ENCODE data around the gene NRG3.

GRCh38 chr10:82192665-82193064 is 317.7 kb downstream of the NRG3 start:
- TF ChIP-seq CTCF (conservative IDR thresholded peaks at IDR 0.05 in 1 of 2, IDR thresholded peaks at IDR 0.05 in 1 of 2; ENCODE audit: low read depth in 1 of 2, low read length in 2 of 2): no peak
- no peak for TF ChIP-seq EZH2 (IDR thresholded peaks at IDR 0.05; ENCODE audit: low read length, missing control alignments)

Measured in fibroblast of lung (primary cell).